ENCODE measurements around the gene TCFL5.
A peak's percentile ranks its signal among the peaks of the same experiment; 100 is the strongest.

TCFL5 gene

GRCh38 chr20:62832212-62832922 is 29.3 kb downstream of the TCFL5 start:
- peak; percentile 30 for DNase-seq

- no peak for DNase-seq
Measured at GRCh38 chr20:62831854-62832211, 29.8 kb downstream of the TCFL5 start.

- no peak for DNase-seq
Measured at GRCh38 chr20:62831361-62831788, 30.2 kb downstream of the TCFL5 start.

- DNase-seq = no peak
Measured at GRCh38 chr20:62830821-62831220, 30.8 kb downstream of the TCFL5 start.

GRCh38 chr20:62830251-62830650 is 31.4 kb downstream of the TCFL5 start:
- DNase-seq = no peak

GRCh38 chr20:62829231-62830230 is 32.1 kb downstream of the TCFL5 start:
- DNase-seq = no peak

- no peak for DNase-seq
Measured at GRCh38 chr20:62828511-62829230, 33.0 kb downstream of the TCFL5 start.

GRCh38 chr20:62828051-62828450 is 33.6 kb downstream of the TCFL5 start:
- DNase-seq = no peak

- DNase-seq = no peak
Measured at GRCh38 chr20:62827311-62828038, 34.1 kb downstream of the TCFL5 start.

- no peak for DNase-seq
Measured at GRCh38 chr20:62826646-62827310, 34.8 kb downstream of the TCFL5 start.

- no peak for DNase-seq
Measured at GRCh38 chr20:62825986-62826645, 35.5 kb downstream of the TCFL5 start.

GRCh38 chr20:62825333-62825985 is 36.2 kb downstream of the TCFL5 start:
- no peak for DNase-seq

- no peak for DNase-seq
Measured at GRCh38 chr20:62824476-62825332, 36.9 kb downstream of the TCFL5 start.

- DNase-seq = no peak
Measured at GRCh38 chr20:62823688-62824475, 37.7 kb downstream of the TCFL5 start.

- peak; percentile 22 for DNase-seq
Measured at GRCh38 chr20:62822788-62823651, 38.6 kb downstream of the TCFL5 start.

- no peak for DNase-seq
Measured at GRCh38 chr20:62822239-62822787, 39.3 kb downstream of the TCFL5 start.

- no peak for DNase-seq
Measured at GRCh38 chr20:62821726-62822210, 39.9 kb downstream of the TCFL5 start.
